ENCODE results near the gene PSD4. TPM values are rescaled to one million over a fixed set of nuclear protein-coding genes. Genes with fewer than 3 reads are reported as not detected.

Gene PSD4
- total and polyA plus RNA-seq, 10 donors, result 43.9 to 154 (median 88.1) TPM

GRCh38 chr2:113148606-113149552, 24.9 kb upstream of the PSD4 start:
- no peak for TF ChIP-seq POLR2A (IDR thresholded peaks at IDR 0.05)
- no peak for TF ChIP-seq POLR2AphosphoS5 (IDR thresholded peaks at IDR 0.05)
- no peak for TF ChIP-seq CTCF (IDR thresholded peaks at IDR 0.05 in 8 of 11, conservative IDR thresholded peaks at IDR 0.05 in 3 of 11)
- WGBS, 5 donors, result 60 to 72% (median 69%) methylated on average over 8 of the region's 8 CpGs
- H3K4me1 ChIP-seq, result peaks cover 0 to 17% (median 2%) of the 10 kb centered on the region in 6 donors
- H3K4me3 ChIP-seq, result no peak overlapping the region
- H3K9me3 ChIP-seq, result peaks cover 0 to 4% (median 0%) of the 10 kb centered on the region in 8 donors
- H3K27me3 ChIP-seq (replicated peaks in 1 of 7), result no peaks in the 10 kb centered on the region
- intact Hi-C loops (cut with DNase I; ENCODE audit: low total_unique reads), result no loop called here
- no peak for DNase-seq
- H3K27ac ChIP-seq, result peak overlapping the region in 5 of 8 donors; percentile 45 to 80 (median 65)
- H3K36me3 ChIP-seq, result no peaks in the 10 kb centered on the region

GRCh38 chr2:113149553-113150257, 24.1 kb upstream of the PSD4 start:
- peak overlapping the region in 5 of 8 donors; percentile 45 to 80 (median 65) for H3K27ac ChIP-seq
- peaks cover 0 to 17% (median 2%) of the 10 kb centered on the region in 6 donors for H3K4me1 ChIP-seq
- TF ChIP-seq POLR2A (IDR thresholded peaks at IDR 0.05) (no peak), CTCF (IDR thresholded peaks at IDR 0.05 in 8 of 11, conservative IDR thresholded peaks at IDR 0.05 in 3 of 11) (no peak)
- intact Hi-C loops (cut with DNase I; ENCODE audit: low total_unique reads), result no loop called here
- WGBS, 5 donors, result 64 to 100% (median 86%) methylated on average over 1 of the region's 1 CpG
- no peaks in the 10 kb centered on the region for H3K27me3 ChIP-seq (replicated peaks in 1 of 7)
- no peak overlapping the region for H3K4me3 ChIP-seq
- H3K36me3 ChIP-seq, result no peaks in the 10 kb centered on the region
- no peak for DNase-seq
- no peaks in the 10 kb centered on the region for H3K9me3 ChIP-seq

GRCh38 chr2:113150258-113150601, 23.5 kb upstream of the PSD4 start:
- Histone ChIP-seq H3K4me3 (no peak overlapping the region), H3K4me1 (peaks cover 0 to 17% (median 2%) of the 10 kb centered on the region in 6 donors), H3K9me3 (no peaks in the 10 kb centered on the region), H3K27ac (peak overlapping the region in 1 of 8 donors; percentile 80), H3K27me3 (replicated peaks in 1 of 7) (no peaks in the 10 kb centered on the region), H3K36me3 (no peaks in the 10 kb centered on the region)
- intact Hi-C loops (cut with DNase I; ENCODE audit: low total_unique reads), result no loop called here
- TF ChIP-seq POLR2A (IDR thresholded peaks at IDR 0.05), result no peak
- TF ChIP-seq POLR2AphosphoS5 (IDR thresholded peaks at IDR 0.05), result no peak
- TF ChIP-seq CTCF (IDR thresholded peaks at IDR 0.05 in 8 of 11, conservative IDR thresholded peaks at IDR 0.05 in 3 of 11), result no peak
- WGBS, 5 donors, result 84 to 97% (median 90%) methylated on average over 5 of the region's 5 CpGs
- DNase-seq, result no peak

- Histone ChIP-seq H3K4me3 (no peak overlapping the region), H3K9me3 (no peaks in the 10 kb centered on the region), H3K4me1 (peaks cover 4 to 31% (median 21%) of the 10 kb centered on the region in 6 donors), H3K27ac (no peak overlapping the region), H3K27me3 (replicated peaks in 1 of 7) (peaks cover 0 to 20% (median 6%) of the 10 kb centered on the region in 7 donors), H3K36me3 (no peaks in the 10 kb centered on the region)
- no peak for DNase-seq
- WGBS, 5 donors, result 85 to 98% (median 95%) methylated on average over 5 of the region's 5 CpGs
- intact Hi-C loops (cut with DNase I; ENCODE audit: low total_unique reads), result no loop called here
- TF ChIP-seq CTCF (IDR thresholded peaks at IDR 0.05 in 8 of 11, conservative IDR thresholded peaks at IDR 0.05 in 3 of 11), result no peak
- TF ChIP-seq POLR2AphosphoS5 (IDR thresholded peaks at IDR 0.05), result no peak
- no peak for TF ChIP-seq POLR2A (IDR thresholded peaks at IDR 0.05)
These were observed 18.4 kb upstream of the PSD4 start for GRCh38 chr2:113155331-113155730.
